ENCODE measurements around the gene USP50. TPM values are rescaled to one million over a fixed set of nuclear protein-coding genes. Genes with fewer than 3 reads are reported as not detected.
"Not testable (repeated sequence)": the region's sequence is repeated elsewhere in the genome, so short reads cannot be mapped to it uniquely, and the experiment has no call there.

USP50 gene
- polyA plus RNA-seq, 3 donors = not detected

- WGBS, 3 donors = 77 to 83% (median 80%) methylated on average over 7 of the region's 7 CpGs
- no peak overlapping the region for H3K27ac ChIP-seq (ENCODE audit: low read depth, low read length)
Observed at GRCh38 chr15:50519740-50520425, 26.6 kb downstream of the USP50 start.

GRCh38 chr15:50513001-50513400 lies 33.5 kb downstream of the USP50 start:
- H3K27ac ChIP-seq (ENCODE audit: low read depth, low read length) = no peak overlapping the region

- 62 to 86% (median 78%) methylated on average over 8 of the region's 8 CpGs for WGBS, 3 donors
Observed at GRCh38 chr15:50506121-50506520, 40.3 kb downstream of the USP50 start.

GRCh38 chr15:50505656-50506055 lies 40.8 kb downstream of the USP50 start:
- 88 to 90% (median 88%) methylated on average over 2 of the region's 2 CpGs for WGBS, 3 donors

More at GRCh38 chr15:50506121-50506520, 40.3 kb downstream of the USP50 start:
- H3K27ac ChIP-seq (ENCODE audit: low read depth, low read length) = no peak overlapping the region

DNA sequence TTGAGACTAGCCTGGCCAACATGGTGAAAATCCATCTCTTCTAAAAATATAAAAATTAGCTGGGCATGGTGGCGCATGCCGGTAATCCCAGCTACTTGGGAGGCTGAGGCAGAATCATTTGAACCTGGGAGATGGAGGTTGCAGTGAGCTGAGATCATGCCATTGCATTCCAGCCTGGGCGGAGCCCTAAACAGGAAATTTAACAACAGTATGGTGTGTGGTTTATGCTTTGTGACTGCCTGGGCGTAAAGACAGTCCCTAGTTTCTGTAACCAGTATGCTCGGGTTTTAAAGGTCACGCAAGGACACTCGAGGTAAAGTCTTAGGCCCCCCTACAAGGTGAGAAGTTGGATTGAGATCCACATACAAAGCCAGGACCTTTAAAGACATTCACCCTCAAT lies 43.3 kb downstream of the USP50 start:
- H3K27ac ChIP-seq (ENCODE audit: low read depth, low read length) = no peak overlapping the region
- 83 to 92% (median 85%) methylated on average over 7 of the region's 7 CpGs for WGBS, 3 donors

More at GRCh38 chr15:50505656-50506055, 40.8 kb downstream of the USP50 start:
- not testable (repeated sequence) for H3K27ac ChIP-seq (ENCODE audit: low read depth, low read length)

GRCh38 chr15:50501815-50502214 lies 44.7 kb downstream of the USP50 start:
- WGBS, 3 donors = 94 to 96% (median 95%) methylated on average over 4 of the region's 4 CpGs
- H3K27ac ChIP-seq (ENCODE audit: low read depth, low read length) = no peak overlapping the region

GRCh38 chr15:50500352-50500751 lies 46.1 kb downstream of the USP50 start:
- WGBS, 3 donors = 59 to 69% (median 65%) methylated on average over 3 of the region's 3 CpGs
- no peak overlapping the region for H3K27ac ChIP-seq (ENCODE audit: low read depth, low read length)

GRCh38 chr15:50496692-50497091 lies 49.8 kb downstream of the USP50 start:
- WGBS, 3 donors = 93 to 97% (median 94%) methylated on average over 2 of the region's 2 CpGs
- H3K27ac ChIP-seq (ENCODE audit: low read depth, low read length) = no peak overlapping the region

DNA sequence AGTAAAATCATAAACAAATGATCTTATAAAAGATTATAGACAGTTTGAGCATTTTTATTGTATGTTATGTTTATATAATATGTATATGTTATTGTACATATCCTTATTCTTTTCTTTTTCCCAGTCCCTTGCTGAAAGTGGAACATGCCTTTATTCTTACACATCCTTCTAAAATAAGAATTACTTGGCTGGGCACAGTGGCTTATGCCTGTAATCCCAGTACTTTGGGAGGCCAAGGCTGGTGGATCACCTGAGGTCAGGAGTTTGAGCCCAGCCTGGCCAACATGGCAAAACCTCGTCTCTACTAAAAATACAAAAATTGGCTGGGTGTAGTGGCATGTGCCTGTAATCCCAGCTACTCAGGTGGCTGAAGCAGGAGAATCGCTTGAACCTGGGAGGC lies 51.9 kb downstream of the USP50 start:
- 94 to 95% (median 95%) methylated on average over 2 of the region's 2 CpGs for WGBS, 3 donors
- H3K27ac ChIP-seq (ENCODE audit: low read depth, low read length) = not testable (repeated sequence)

DNA sequence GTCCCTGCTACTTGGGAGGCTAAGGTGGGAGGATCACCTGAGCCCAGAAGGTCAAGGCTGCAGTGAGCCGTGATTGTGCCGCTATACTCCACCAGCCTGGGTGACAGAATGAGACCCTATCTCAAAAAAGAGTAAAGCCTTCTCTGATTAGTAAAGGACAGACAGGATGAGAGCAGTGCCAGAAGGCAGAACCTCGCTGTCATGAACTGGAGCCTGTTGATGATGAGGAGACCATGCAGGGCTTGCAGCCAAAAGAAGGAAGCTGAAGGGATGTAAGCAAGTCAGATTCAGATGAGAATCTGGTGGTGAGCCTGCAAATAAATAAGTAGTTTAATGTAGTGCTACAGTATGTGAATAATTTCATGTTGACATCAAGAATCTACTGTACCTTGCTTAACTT lies 52.8 kb downstream of the USP50 start:
- H3K27ac ChIP-seq (ENCODE audit: low read depth, low read length) = no peak overlapping the region
- 95 to 97% (median 96%) methylated on average over 3 of the region's 3 CpGs for WGBS, 3 donors

DNA sequence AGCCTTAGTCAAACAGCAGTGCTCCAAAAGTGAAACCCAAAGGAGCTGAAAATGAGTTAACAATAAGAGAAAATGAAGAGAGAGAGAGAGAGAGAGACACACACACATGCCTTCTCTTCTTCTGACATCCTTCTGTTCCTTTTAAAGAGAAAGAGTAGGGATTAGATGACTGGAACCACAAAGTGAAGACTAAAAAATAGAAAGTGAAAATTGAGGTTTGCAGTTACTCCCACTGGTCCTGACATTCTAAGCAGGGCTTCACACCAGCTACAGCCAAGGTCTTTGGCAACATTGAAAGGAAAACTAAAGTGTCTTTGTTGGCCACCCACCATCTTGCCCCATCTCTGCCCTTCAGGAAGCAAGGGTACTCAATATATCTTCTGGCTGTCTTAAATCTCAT lies 59.2 kb downstream of the USP50 start:
- no peak overlapping the region for H3K27ac ChIP-seq (ENCODE audit: low read depth, low read length)

DNA sequence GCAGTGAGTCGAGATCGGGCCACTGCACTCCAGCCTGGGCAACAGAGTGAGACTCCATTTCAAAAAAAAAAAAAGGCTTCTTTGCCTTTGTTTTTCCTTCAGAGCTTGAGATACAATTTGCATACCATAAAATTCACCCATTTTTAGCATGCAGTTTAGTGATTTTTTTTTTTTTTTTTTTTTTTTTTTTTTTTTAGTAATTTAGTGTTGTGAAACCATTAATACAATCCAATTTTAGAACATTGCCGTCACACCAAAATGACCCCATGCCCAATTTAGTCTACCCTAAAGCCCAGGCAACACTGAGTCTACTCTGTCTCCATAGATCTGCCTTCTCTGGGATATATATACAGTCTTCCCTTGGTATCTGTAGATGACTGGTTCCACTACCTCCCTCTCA lies 61.1 kb downstream of the USP50 start:
- H3K27ac ChIP-seq (ENCODE audit: low read depth, low read length) = no peak overlapping the region
- WGBS, 3 donors = 92 to 100% (median 96%) methylated on average over 3 of the region's 3 CpGs

GRCh38 chr15:50484781-50485180 lies 61.7 kb downstream of the USP50 start:
- WGBS, 3 donors = 96 to 100% (median 98%) methylated on average over 1 of the region's 1 CpG
- no peak overlapping the region for H3K27ac ChIP-seq (ENCODE audit: low read depth, low read length)

GRCh38 chr15:50476143-50476542 lies 70.3 kb downstream of the USP50 start:
- 80 to 97% (median 96%) methylated on average over 12 of the region's 12 CpGs for whole genome bisulfite sequencing, 3 donors
- H3K27ac ChIP-seq (ENCODE audit: low read depth, low read length) = no peak overlapping the region

- H3K27ac ChIP-seq (ENCODE audit: low read depth, low read length) = no peak overlapping the region
- WGBS, 3 donors = 90 to 96% (median 95%) methylated on average over 2 of the region's 2 CpGs
Observed at GRCh38 chr15:50471072-50471471, 75.4 kb downstream of the USP50 start.

GRCh38 chr15:50463423-50464358 lies 82.8 kb downstream of the USP50 start:
- WGBS, 3 donors = 35 to 66% (median 56%) methylated on average over 2 of the region's 2 CpGs
- H3K27ac ChIP-seq (ENCODE audit: low read depth, low read length) = no peak overlapping the region

DNA sequence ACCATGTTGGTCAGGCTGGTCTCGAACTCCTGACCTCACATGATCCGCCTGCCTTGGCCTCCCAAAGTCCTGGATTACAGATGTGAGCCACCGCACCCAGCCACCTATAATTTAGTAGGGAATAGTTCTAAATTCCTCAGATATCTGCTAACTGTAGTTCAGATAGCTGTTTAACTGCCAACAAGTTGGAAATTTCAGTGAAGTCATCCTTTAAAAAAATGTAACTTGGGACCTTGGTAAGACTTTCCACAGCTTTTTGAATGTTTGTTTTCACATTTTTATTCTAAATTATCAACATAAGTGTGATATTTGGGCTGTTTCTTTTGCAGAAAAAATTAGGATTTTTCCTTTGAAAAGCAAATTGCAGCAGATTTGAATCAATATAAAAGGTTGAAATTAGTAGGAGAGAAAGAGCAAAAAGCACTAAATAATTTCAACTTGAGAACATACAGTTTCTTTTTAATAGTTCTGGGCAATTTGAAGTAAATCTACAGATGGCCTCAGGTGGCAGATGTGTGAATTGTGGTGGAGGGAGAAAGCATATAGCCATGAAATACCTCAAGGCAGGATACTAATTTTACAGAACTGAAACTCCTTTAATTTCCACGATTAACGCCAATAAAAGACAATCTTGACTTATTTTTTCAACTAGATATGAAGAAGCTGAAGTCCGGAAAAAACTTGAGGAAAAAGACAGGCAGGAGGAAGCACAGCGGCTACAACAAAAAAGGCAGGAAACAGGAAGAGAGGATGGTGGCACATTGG lies 87.9 kb downstream of the USP50 start:
- no peak overlapping the region for H3K27ac ChIP-seq (ENCODE audit: low read depth, low read length)

DNA sequence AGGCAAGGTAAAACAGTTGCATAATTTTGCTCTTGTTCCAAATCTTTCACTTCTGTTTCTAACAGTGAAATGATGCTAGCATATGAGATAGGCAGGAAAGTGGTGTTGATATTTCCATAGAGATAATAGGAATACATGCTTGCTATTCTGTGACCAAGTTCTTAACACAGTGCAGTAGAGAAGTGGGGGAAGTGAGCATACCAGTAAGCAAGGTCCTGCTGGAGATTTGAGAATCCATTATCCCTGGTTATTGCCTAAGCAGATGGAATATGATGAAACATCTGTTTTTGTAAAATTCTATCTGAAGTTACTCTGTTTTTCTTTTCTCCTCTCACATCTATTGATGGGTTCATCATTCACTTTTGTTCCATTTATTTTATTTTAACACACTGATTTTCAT lies 93.5 kb downstream of the USP50 start:
- H3K27ac ChIP-seq (ENCODE audit: low read depth, low read length) = no peak overlapping the region

More for the DNA sequence above, 87.9 kb downstream of the USP50 start:
- 79 to 92% (median 83%) methylated on average over 7 of the region's 7 CpGs for WGBS, 3 donors
